ENCODE results near the gene SNX27.

SNX27 gene

GRCh38 chr1:151574575-151575529 is 37.0 kb upstream of the SNX27 start:
- DNase-seq (ENCODE audit: low read depth, low spot score) = peak; percentile 82
- TF ChIP-seq CTCF (IDR thresholded peaks at IDR 0.05; ENCODE audit: low read depth, low read length) = no peak
- in situ Hi-C loops (cut with HindIII; ENCODE audit: low sequenced_read_pairs) = no loop called here
- H3K4me3 ChIP-seq (ENCODE audit: low read depth, low read length) = no peak overlapping the region

GRCh38 chr1:151577173-151577572 is 34.7 kb upstream of the SNX27 start:
- no peak for DNase-seq (ENCODE audit: low read depth, low spot score)
- H3K4me3 ChIP-seq (ENCODE audit: low read depth, low read length) = no peak overlapping the region
- no peak for TF ChIP-seq CTCF (IDR thresholded peaks at IDR 0.05; ENCODE audit: low read depth, low read length)
- in situ Hi-C loops (cut with HindIII; ENCODE audit: low sequenced_read_pairs) = no loop called here

GRCh38 chr1:151578941-151579340 is 32.9 kb upstream of the SNX27 start:
- no peak for TF ChIP-seq CTCF (IDR thresholded peaks at IDR 0.05; ENCODE audit: low read depth, low read length)
- no peak overlapping the region for H3K4me3 ChIP-seq (ENCODE audit: low read depth, low read length)
- in situ Hi-C loops (cut with HindIII; ENCODE audit: low sequenced_read_pairs) = no loop called here
- DNase-seq (ENCODE audit: low read depth, low spot score) = no peak

GRCh38 chr1:151579436-151580225 is 32.2 kb upstream of the SNX27 start:
- TF ChIP-seq CTCF (IDR thresholded peaks at IDR 0.05; ENCODE audit: low read depth, low read length) = no peak
- peak; percentile 52 for DNase-seq (ENCODE audit: low read depth, low spot score)
- H3K4me3 ChIP-seq (ENCODE audit: low read depth, low read length) = no peak overlapping the region
- in situ Hi-C loops (cut with HindIII; ENCODE audit: low sequenced_read_pairs) = no loop called here

GRCh38 chr1:151581451-151581850 is 30.4 kb upstream of the SNX27 start:
- in situ Hi-C loops (cut with HindIII; ENCODE audit: low sequenced_read_pairs) = no loop called here
- H3K4me3 ChIP-seq (ENCODE audit: low read depth, low read length) = no peak overlapping the region
- no peak for DNase-seq (ENCODE audit: low read depth, low spot score)
- no peak for TF ChIP-seq CTCF (IDR thresholded peaks at IDR 0.05; ENCODE audit: low read depth, low read length)

GRCh38 chr1:151581921-151582320 is 29.9 kb upstream of the SNX27 start:
- H3K4me3 ChIP-seq (ENCODE audit: low read depth, low read length) = no peak overlapping the region
- in situ Hi-C loops (cut with HindIII; ENCODE audit: low sequenced_read_pairs) = no loop called here
- DNase-seq (ENCODE audit: low read depth, low spot score) = no peak
- TF ChIP-seq CTCF (IDR thresholded peaks at IDR 0.05; ENCODE audit: low read depth, low read length) = no peak

Data from astrocyte of the spinal cord (primary cell).